NCI-H146 treated with DMSO at 0.1 percent for 48 hours (cell line): ENCODE data around the gene ADRA2A.

Experiments
- DNase-seq: peaks from one replicate; lab custom pipeline; 2025; ENCODE audit not compliant: unreplicated experiment; lab: John Stamatoyannopoulos, UW

ADRA2A gene

DNA sequence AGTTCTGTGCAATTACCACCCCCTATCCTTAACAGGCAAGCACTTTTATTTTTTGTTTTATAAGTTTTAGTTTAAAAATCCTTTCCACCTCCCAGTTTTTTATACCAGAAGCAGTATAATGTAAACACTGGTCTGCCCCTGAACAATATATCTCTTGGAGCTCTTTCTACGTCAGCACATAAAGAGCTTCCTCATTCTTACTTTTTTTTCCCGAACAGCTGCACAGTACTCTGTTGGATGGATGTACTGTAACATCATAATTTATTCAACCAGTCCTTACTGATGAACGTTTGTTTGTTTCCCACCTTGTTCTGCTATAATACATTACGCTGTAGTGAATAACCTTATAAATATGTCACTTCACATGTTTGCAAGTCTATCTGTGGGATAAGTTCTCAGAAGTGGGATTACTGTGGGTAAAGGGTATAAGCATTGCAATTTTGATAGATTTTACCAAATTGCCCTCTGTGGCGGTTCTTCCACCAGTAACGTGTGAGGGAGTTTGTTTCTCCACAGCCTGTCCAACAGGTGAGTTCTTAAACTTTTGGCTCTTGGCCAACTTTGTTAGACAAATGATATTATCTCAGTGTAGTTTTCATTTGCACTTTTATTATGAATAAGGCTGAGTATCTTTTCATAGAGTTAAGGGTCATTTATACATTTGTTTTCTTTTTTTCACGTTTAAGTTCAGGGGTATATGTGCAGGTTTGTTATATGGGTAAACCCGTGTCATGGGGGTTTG is 32.8 kb downstream of the ADRA2A start:
- DNase-seq, result no peak

GRCh38 chr10:111110771-111111170 is 33.9 kb downstream of the ADRA2A start:
- DNase-seq, result no peak

- DNase-seq, result no peak
These were observed 35.5 kb downstream of the ADRA2A start for GRCh38 chr10:111112333-111112732.

GRCh38 chr10:111113238-111113960 is 36.6 kb downstream of the ADRA2A start:
- DNase-seq, result no peak

GRCh38 chr10:111113961-111114757 is 37.3 kb downstream of the ADRA2A start:
- DNase-seq, result no peak

- no peak for DNase-seq
These were observed 38.1 kb downstream of the ADRA2A start for GRCh38 chr10:111114758-111115500.

GRCh38 chr10:111116211-111116610 is 39.4 kb downstream of the ADRA2A start:
- no peak for DNase-seq

GRCh38 chr10:111116762-111117445 is 40.1 kb downstream of the ADRA2A start:
- DNase-seq, result no peak

- DNase-seq, result no peak
These were observed 40.9 kb downstream of the ADRA2A start for GRCh38 chr10:111117528-111118277.

DNA sequence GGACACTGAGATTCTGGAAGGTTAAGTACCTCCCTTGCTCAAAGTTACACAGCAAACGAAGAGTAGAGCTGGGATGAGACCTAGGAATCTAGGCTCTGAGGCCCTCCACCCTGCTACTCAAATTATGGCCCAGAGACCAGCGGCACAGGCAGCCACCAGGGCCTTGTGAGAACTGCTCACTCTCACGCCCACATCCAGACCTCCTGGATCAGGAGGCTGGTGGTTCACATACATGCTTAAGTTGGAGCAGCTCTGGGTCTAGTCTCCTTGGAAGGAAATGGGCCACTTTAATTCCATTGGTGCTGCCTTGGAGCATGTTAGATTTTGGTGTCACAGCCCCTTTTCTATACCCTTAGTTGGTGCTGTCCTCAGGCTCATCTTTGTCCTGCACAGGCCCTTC is 41.9 kb downstream of the ADRA2A start:
- DNase-seq, result no peak

GRCh38 chr10:111119637-111120036 is 42.8 kb downstream of the ADRA2A start:
- DNase-seq, result no peak

GRCh38 chr10:111122127-111122526 is 45.3 kb downstream of the ADRA2A start:
- no peak for DNase-seq

GRCh38 chr10:111123883-111124282 is 47.1 kb downstream of the ADRA2A start:
- no peak for DNase-seq

DNA sequence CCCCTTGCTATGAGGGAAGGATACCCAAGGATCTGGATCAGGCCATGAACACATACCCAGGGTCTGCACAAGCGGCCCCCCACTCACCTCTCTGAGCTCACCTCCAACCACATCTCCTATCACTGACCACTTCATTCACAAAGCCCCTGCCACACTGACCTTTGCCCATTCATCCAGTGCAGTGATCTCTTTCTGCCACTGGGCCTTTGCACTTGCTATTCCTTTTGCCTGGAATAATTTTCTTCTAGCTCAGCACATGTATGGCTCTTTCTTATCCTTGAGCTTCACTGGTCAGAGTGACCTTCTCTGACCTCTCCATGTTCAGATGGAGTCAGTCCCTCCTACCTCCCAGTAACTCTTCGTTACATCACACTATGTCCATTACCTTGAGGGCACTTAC is 48.3 kb downstream of the ADRA2A start:
- DNase-seq, result no peak

DNA sequence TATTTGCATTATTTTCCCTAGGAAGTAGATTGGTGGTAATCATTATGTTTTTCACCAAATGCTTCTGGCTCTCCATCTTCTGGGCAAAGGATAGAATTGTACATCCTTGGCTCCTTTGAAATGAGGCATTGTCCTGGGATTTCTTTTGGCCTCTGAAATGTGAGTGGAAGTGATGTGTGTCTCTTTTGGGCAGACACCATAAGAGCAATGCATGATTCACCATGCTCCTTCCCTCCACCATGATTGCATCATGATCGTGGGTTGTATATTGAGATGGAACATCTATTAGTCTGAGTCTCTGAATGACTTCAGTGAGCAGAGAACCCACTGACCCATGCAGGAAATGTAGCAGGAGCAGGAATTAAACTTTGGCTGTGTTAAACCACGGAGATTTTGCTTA is 49.2 kb downstream of the ADRA2A start:
- no peak for DNase-seq

GRCh38 chr10:111127081-111127848 is 50.4 kb downstream of the ADRA2A start:
- no peak for DNase-seq

DNA sequence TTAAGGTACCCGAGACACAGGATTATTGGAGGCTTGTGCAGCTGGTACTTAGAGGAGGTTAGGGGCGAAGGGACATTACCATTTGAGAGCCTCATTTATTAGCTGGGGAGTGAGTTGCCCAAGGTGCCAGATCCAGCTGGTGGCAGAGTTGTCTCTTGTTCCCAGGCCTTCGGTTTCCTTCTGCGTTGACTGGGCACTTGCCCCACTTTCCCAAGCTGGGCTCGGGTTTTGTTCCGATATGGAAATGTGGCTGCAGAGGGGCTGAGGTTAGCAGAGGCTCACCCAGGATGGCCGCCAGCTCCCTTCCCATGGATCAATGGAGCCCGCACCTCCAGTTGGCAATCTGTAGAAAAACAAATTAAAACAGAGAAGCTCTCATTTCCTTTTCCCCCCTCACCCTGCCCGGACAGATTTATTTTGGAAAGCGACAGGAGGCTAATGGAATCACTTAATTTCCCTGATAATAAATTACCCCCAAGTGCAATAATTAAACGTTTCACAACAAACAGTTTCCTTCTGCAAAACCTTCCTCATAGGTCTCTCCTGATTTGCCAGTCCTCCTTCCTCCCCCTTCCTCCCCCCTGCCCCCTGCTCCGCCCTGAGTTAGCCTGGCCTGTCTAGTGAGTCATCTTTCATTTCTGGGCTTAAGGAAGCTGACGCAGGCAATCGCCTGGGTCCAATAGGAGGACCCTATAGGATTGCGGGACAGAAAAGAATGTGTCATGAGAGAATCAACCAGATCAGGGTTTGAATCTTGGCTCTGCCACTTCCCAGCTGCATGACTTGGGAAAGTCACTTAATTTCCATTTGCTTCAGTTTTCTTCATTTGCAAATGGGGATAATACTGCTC is 51.7 kb downstream of the ADRA2A start:
- no peak for DNase-seq

DNA sequence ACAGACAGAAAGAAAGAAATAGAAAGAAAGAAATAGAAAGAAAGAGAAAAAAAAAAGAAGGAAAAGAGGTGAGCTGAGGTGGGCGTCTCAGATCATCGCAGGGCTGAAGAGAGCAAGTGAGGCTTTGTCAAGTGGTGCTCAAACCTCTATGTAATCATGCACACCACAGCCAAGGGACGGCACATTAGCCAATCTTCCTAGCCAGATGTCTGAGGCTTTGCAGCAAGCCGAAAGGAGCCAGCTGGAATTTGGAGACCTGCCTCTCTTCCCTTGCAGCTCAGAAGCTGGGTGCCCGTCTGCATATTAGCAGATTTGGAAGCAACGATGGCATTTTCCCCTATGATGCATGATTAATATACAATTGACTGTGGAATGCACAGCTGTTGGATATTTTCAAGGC is 52.5 kb downstream of the ADRA2A start:
- no peak for DNase-seq
